Measurements from ENCODE around the gene ANKMY1. TPM values are rescaled to one million over a fixed set of nuclear protein-coding genes. Genes with fewer than 3 reads are reported as not detected.

The ANKMY1 gene
- polyA plus RNA-seq, 2 of the 4 experiments (the other 2 are of a cell fraction): 10.6 to 16.5 TPM

GRCh38 chr2:240507778-240508251, 50.0 kb downstream of the ANKMY1 start:
- Histone ChIP-seq H3K4me1 (no peaks in the 10 kb centered on the region), H3K4me3 (no peak overlapping the region), H3K4me2 (no peak overlapping the region), H3K27ac (no peak overlapping the region), H3K9me3 (no peaks in the 10 kb centered on the region)
- WGBS (ENCODE audit: missing lambda C conversion rate): 97% methylated on average over 11 of the region's 11 CpGs
- no peak for FAIRE-seq
- no peak for DNase-seq (ENCODE audit: low read depth in 1 of 2, low spot score in 1 of 2)
- no peak for ATAC-seq
- no peak for TF ChIP-seq HOXA7 (CRISPR knock-in tag; IDR thresholded peaks at IDR 0.05)
- POLR2A ChIA-PET: no interaction called here
- CTCF ChIA-PET: no interaction called here

DNA sequence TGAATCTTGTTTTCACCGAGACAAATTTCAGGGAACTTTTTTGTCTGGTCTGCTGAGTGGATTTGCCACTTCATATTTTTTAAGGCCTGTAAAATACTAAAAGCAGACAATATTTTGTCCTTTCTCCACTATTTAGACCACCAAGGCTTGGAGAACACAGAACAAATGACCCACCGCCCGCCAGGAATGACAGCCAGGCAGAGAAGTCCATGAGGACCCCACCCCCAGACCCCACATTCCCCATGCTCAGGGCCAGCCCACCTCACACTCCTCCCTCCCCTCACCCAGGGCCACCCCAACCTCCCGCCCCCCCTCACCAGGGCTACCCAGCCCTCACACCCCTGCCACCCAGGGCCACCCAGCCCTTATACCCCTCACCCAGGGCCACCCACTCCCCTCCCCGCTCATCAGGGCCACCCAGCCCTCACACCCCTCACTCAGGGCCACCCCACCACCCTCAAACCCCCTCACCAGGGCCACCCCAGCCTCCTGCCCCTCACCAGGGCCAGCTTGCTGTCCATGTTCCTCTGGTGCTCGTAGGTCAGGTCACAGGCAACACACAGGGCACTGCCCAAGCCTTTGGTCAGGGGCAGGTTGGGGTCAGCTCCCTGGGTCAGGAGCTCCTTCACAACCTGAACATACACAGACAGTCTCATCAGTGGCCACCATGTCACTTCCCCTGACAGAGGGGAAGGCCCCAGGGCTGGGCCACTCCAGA, 50.6 kb downstream of the ANKMY1 start:
- FAIRE-seq (no peak), ATAC-seq (no peak), DNase-seq (ENCODE audit: low read depth in 1 of 2, low spot score in 1 of 2) (no peak)
- Histone ChIP-seq H3K4me1 (no peaks in the 10 kb centered on the region), H3K27ac (no peak overlapping the region), H3K9me3 (no peaks in the 10 kb centered on the region), H3K4me3 (no peak overlapping the region), H3K4me2 (no peak overlapping the region)
- WGBS (ENCODE audit: missing lambda C conversion rate): 77% methylated on average over 3 of the region's 6 CpGs
- POLR2A ChIA-PET: no interaction called here
- CTCF ChIA-PET: interaction anchor here (0.9 to 1.3 kb wide), 2 partner anchors 22 to 58 kb away, joined by 3 to 4 read pairs; no protein-coding TSS in a partner anchor
- TF ChIP-seq CHD2 (IDR thresholded peaks at IDR 0.05; ENCODE audit: low read length, partially characterized antibody) (no peak), FOXS1 (CRISPR knock-in tag; IDR thresholded peaks at IDR 0.05) (no peak), ESRRA (IDR thresholded peaks at IDR 0.05; ENCODE audit: borderline replicate concordance, low read length) (no peak), POLR2AphosphoS2 (conservative IDR thresholded peaks at IDR 0.05; ENCODE audit: low read length) (no peak), RFX5 (IDR thresholded peaks at IDR 0.05) (no peak), TFCP2L1 (CRISPR knock-in tag; IDR thresholded peaks at IDR 0.05) (no peak), NFE2L2 (conservative IDR thresholded peaks at IDR 0.05; ENCODE audit: low read length) (no peak), KDM5A (IDR thresholded peaks at IDR 0.05) (no peak), ZSCAN20 (CRISPR knock-in tag; IDR thresholded peaks at IDR 0.05) (no peak), RARB (CRISPR knock-in tag; IDR thresholded peaks at IDR 0.05) (no peak), EHMT2 (IDR thresholded peaks at IDR 0.05; ENCODE audit: low read depth) (no peak), POLR2A (IDR thresholded peaks at IDR 0.05; ENCODE audit: low read length) (no peak), SREBF2 (IDR thresholded peaks at IDR 0.05) (no peak), ZC3H11A (IDR thresholded peaks at IDR 0.05) (no peak)
- TF ChIP-seq, protein P1, sequence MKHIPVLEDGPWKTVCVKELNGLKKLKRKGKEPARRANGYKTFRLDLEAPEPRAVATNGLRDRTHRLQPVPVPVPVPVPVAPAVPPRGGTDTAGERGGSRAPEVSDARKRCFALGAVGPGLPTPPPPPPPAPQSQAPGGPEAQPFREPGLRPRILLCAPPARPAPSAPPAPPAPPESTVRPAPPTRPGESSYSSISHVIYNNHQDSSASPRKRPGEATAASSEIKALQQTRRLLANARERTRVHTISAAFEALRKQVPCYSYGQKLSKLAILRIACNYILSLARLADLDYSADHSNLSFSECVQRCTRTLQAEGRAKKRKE (CRISPR knock-in tag; IDR thresholded peaks at IDR 0.05; ENCODE audit: low read depth): no peak

DNA sequence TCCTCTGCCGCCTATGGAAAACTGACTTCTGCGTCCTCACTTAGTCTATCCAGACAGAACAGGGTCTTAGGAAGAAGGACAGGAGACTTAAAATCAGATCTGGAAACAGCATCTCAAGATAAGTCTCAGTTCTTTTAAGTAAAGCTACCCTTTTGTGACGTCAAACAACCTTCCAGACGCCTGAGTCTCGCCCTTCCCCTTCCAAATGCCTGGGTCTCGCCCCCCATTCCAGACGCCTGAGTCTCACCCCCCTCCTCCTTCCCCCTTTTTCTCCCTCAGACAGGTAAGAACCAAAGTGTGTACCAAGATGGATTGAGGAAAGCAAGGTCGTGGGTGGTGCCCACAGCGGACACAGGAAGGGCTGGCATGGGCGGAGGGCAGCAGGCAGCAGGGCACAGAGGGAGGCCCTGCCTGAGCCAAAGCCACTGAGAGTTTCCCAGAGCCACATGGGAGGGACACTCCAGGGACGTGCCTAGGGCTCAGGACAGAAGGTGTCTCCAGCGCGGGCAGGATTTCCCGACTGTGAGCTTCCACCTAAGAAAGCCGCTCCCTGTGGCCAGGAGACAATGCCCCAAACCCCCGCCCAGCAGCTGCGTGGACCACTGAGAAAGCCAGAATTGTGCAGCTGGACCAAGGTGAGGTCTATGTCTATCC, 51.3 kb downstream of the ANKMY1 start:
- no peak overlapping the region for H3K4me3 ChIP-seq
- DNase-seq (ENCODE audit: low read depth in 1 of 2, low spot score in 1 of 2): no peak
- ChIA-PET POLR2A (no interaction called here), CTCF (interaction anchor here (0.9 to 1.3 kb wide), 2 partner anchors 22 to 59 kb away, joined by 3 to 4 read pairs; no protein-coding TSS in a partner anchor)
- TF ChIP-seq FOXS1 (CRISPR knock-in tag; IDR thresholded peaks at IDR 0.05): no peak
- no peak for TF ChIP-seq GATA3 (IDR thresholded peaks at IDR 0.05; ENCODE audit: borderline replicate concordance)
- no peak for TF ChIP-seq RARB (CRISPR knock-in tag; IDR thresholded peaks at IDR 0.05)
- no peak for TF ChIP-seq JUNB (IDR thresholded peaks at IDR 0.05)
- no peak for TF ChIP-seq ZNF302 (CRISPR knock-in tag; IDR thresholded peaks at IDR 0.05)
- TF ChIP-seq, protein P2, sequence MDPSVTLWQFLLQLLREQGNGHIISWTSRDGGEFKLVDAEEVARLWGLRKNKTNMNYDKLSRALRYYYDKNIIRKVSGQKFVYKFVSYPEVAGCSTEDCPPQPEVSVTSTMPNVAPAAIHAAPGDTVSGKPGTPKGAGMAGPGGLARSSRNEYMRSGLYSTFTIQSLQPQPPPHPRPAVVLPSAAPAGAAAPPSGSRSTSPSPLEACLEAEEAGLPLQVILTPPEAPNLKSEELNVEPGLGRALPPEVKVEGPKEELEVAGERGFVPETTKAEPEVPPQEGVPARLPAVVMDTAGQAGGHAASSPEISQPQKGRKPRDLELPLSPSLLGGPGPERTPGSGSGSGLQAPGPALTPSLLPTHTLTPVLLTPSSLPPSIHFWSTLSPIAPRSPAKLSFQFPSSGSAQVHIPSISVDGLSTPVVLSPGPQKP (IDR thresholded peaks at IDR 0.05; ENCODE audit: low read depth, low read length): no peak
- no peak for TF ChIP-seq MYC (IDR thresholded peaks at IDR 0.05; ENCODE audit: borderline replicate concordance, low read length)
- TF ChIP-seq RNF2 (IDR thresholded peaks at IDR 0.05; ENCODE audit: borderline replicate concordance, low read depth): no peak
- no peak for TF ChIP-seq MAZ (IDR thresholded peaks at IDR 0.05; ENCODE audit: borderline replicate concordance, low read depth, low read length)
- TF ChIP-seq USF2 (IDR thresholded peaks at IDR 0.05): no peak
- TF ChIP-seq CBX2 (IDR thresholded peaks at IDR 0.05; ENCODE audit: borderline replicate concordance, low read depth): no peak
- no peak for TF ChIP-seq SREBF2 (IDR thresholded peaks at IDR 0.05)
- TF ChIP-seq KDM1A (IDR thresholded peaks at IDR 0.05; ENCODE audit: low read depth): no peak
- TF ChIP-seq MAX (IDR thresholded peaks at IDR 0.05): no peak
- TF ChIP-seq NFE2L2 (conservative IDR thresholded peaks at IDR 0.05; ENCODE audit: low read length): no peak
- TF ChIP-seq SMC3 (IDR thresholded peaks at IDR 0.05): no peak
- TF ChIP-seq HOXB13 (CRISPR knock-in tag; IDR thresholded peaks at IDR 0.05; ENCODE audit: low read depth): no peak
- no peak for TF ChIP-seq HEYL (CRISPR knock-in tag; IDR thresholded peaks at IDR 0.05)
- TF ChIP-seq EHMT2 (IDR thresholded peaks at IDR 0.05; ENCODE audit: low read depth): no peak
- no peak for TF ChIP-seq FOSL2 (IDR thresholded peaks at IDR 0.05)
- TF ChIP-seq FOSL2 (CRISPR knock-in tag; IDR thresholded peaks at IDR 0.05): no peak
- H3K27ac ChIP-seq: no peak overlapping the region
- H3K4me1 ChIP-seq: no peaks in the 10 kb centered on the region
- H3K9me3 ChIP-seq: no peaks in the 10 kb centered on the region
- WGBS (ENCODE audit: missing lambda C conversion rate): 86% methylated on average over 16 of the region's 17 CpGs
- no peak for FAIRE-seq
- H3K4me2 ChIP-seq: no peak overlapping the region
- ATAC-seq: no peak
